PC-3 (cell line): Measurements from ENCODE around the gene AGFG2. TPM values are rescaled to one million over a fixed set of nuclear protein-coding genes. Genes with fewer than 3 reads are reported as not detected.
A peak's percentile ranks its signal among the peaks of the same experiment; 100 is the strongest.

ENCODE experiments used
- ATAC-seq: fragments of 200-7000 bp; cut with Tn5 transposase; 2 replicates; pipeline ENCODE4 v1.9.1; 2020; ENCODE audit warnings: mild to moderate bottlenecking, moderate library complexity
- BruUV-seq: library from RNA; stranded (reverse); fragments of 400-500 nt; replicated peaks from 2 replicates; lab custom pipeline; 2021; lab: Mats Ljungman, UMichigan
- CTCF ChIA-PET: fragments of 300-600 bp; sonication (Branson Sonifier 250); formaldehyde crosslinking; loops from one replicate; lab custom pipeline; 2022; ENCODE audit warnings: antibody characterized with exemption; lab: Charles Lee
- POLR2A ChIA-PET: fragments of 300-600 bp; sonication (Branson Sonifier 250); formaldehyde crosslinking; loops from one replicate; lab custom pipeline; 2022; ENCODE audit warnings: antibody characterized with exemption; ENCODE audit not compliant: unreplicated experiment; lab: Charles Lee
- DNase-seq: peaks from one replicate; pipeline ENCODE4 v3.0.0-alpha.2; 2015
- H2AFZ ChIP-seq: fragments of 300-600 bp; sonication (generic); 2 replicates; pipeline ENCODE4 v1.6.0; 2016; ENCODE audit warnings: antibody characterized with exemption, low read length
- H3F3A ChIP-seq: fragments of 300-600 bp; sonication (generic); one replicate; pipeline ENCODE4 v1.6.0; 2017; ENCODE audit warnings: antibody characterized with exemption, low read length, control low read depth, mild to moderate bottlenecking; ENCODE audit not compliant: unreplicated experiment
- H3K27ac ChIP-seq: fragments of 300-600 bp; sonication (generic); 2 replicates; pipeline ENCODE4 v1.5.1; 2016; ENCODE audit warnings: mild to moderate bottlenecking, low read length
- H3K27me3 ChIP-seq: fragments of 300-600 bp; sonication (generic); 2 replicates; pipeline ENCODE4 v1.6.1; 2016; ENCODE audit warnings: low read length, mixed read lengths
- H3K36me3 ChIP-seq: fragments of 300-600 bp; sonication (generic); 2 replicates; pipeline ENCODE4 v1.6.1; 2016; ENCODE audit warnings: low read depth, mixed run types, low read length, mixed read lengths
- H3K4me1 ChIP-seq: fragments of 300-600 bp; sonication (generic); 2 replicates; pipeline ENCODE4 v1.5.1; 2016; ENCODE audit warnings: low read length; ENCODE audit not compliant: insufficient read depth
- H3K4me2 ChIP-seq: fragments of 300-600 bp; sonication (generic); 2 replicates; pipeline ENCODE4 v1.6.0; 2016; ENCODE audit warnings: low read length
- H3K4me3 ChIP-seq: fragments of 300-600 bp; sonication (generic); 2 replicates; pipeline ENCODE4 v1.5.1; 2016; ENCODE audit warnings: mild to moderate bottlenecking, low read length, mixed read lengths
- H3K79me2 ChIP-seq: fragments of 300-600 bp; sonication (generic); 2 replicates; pipeline ENCODE4 v1.6.1; 2017; ENCODE audit warnings: low read length, mixed read lengths
- H3K9ac ChIP-seq: fragments of 300-600 bp; sonication (generic); 2 replicates; pipeline ENCODE4 v1.6.0; 2016; ENCODE audit warnings: mild to moderate bottlenecking, low read length
- H3K9me2 ChIP-seq: fragments of 300-600 bp; sonication (generic); replicated peaks from 2 replicates; pipeline ENCODE4 v1.6.1; 2016; ENCODE audit warnings: mixed run types, low read length, mixed read lengths
- H3K9me3 ChIP-seq: fragments of 300-600 bp; sonication (generic); 2 replicates; pipeline ENCODE4 v1.6.1; 2016; ENCODE audit warnings: low read length, mixed read lengths
- H4K20me1 ChIP-seq: fragments of 300-600 bp; sonication (generic); 2 replicates; pipeline ENCODE4 v1.6.1; 2016; ENCODE audit warnings: low read length, mixed read lengths
- EZH2 ChIP-seq: fragments of 300-600 bp; sonication (generic); IDR thresholded peaks from one replicate; pipeline ENCODE4 v1.6.1; 2017; ENCODE audit warnings: antibody characterized with exemption, mild to moderate bottlenecking, low read length; ENCODE audit not compliant: unreplicated experiment
- EZH2phosphoT487 ChIP-seq: fragments of 300-600 bp; sonication (generic); IDR thresholded peaks from 2 replicates; pipeline ENCODE4 v1.6.1; 2018; ENCODE audit warnings: mild to moderate bottlenecking, antibody characterized with exemption, low read length, borderline replicate concordance
- intact Hi-C: fragments of 100-400 bp; cut with micrococcal nuclease; formaldehyde crosslinking; loops from 2 replicates; pipeline ENCODE4 v1.9.0; 2023
- total RNA-seq: library from RNA; depleted of rRNA; stranded (reverse); fragments of >200 nt; gene quantifications from 2 replicates; pipeline ENCODE4 v1.2.3, GENCODE V29; 2014
- TF ChIP-seq, protein P1 (sequence below): fragments of 300-600 bp; sonication (generic); conservative IDR thresholded peaks from 2 replicates; pipeline ENCODE4 v1.5.1; 2017; ENCODE audit warnings: antibody characterized with exemption, low read depth, mild to moderate bottlenecking, low read length

AGFG2 gene
- total RNA-seq, 1 experiment from 2014 or later: 16.9 TPM

DNA sequence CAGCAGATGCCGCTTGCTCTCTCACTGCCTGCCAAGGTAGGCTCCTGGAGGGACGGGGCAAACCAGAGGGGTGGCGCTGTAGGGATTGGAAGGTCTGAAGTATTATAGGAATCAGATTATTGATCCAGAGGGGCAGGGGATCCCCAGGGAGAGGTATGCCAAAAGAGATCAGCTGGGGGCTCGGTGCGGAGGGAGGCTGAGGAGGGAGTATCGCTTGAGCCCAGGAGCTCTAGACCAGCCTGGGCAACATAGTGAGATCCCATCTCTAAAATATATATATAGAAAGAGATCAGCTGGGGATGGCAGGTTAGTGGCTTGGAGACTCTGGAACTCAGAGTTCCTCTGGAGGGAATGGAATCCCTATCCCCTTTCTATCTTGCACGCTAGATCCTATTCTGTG, 56.2 kb downstream of the AGFG2 start:
- H3K36me3 ChIP-seq: no peaks in the 10 kb centered on the region
- H2AFZ ChIP-seq: no peak overlapping the region
- ChIA-PET CTCF (no interaction called here), POLR2A (no interaction called here)
- no peaks in the 10 kb centered on the region for H3K9me2 ChIP-seq
- no peaks in the 10 kb centered on the region for H3K79me2 ChIP-seq
- TF ChIP-seq EZH2: no peak
- TF ChIP-seq, protein P1, sequence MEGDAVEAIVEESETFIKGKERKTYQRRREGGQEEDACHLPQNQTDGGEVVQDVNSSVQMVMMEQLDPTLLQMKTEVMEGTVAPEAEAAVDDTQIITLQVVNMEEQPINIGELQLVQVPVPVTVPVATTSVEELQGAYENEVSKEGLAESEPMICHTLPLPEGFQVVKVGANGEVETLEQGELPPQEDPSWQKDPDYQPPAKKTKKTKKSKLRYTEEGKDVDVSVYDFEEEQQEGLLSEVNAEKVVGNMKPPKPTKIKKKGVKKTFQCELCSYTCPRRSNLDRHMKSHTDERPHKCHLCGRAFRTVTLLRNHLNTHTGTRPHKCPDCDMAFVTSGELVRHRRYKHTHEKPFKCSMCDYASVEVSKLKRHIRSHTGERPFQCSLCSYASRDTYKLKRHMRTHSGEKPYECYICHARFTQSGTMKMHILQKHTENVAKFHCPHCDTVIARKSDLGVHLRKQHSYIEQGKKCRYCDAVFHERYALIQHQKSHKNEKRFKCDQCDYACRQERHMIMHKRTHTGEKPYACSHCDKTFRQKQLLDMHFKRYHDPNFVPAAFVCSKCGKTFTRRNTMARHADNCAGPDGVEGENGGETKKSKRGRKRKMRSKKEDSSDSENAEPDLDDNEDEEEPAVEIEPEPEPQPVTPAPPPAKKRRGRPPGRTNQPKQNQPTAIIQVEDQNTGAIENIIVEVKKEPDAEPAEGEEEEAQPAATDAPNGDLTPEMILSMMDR: no peak
- TF ChIP-seq EZH2phosphoT487: no peak
- DNase-seq (no peak), ATAC-seq (no peak)
- no peaks in the 10 kb centered on the region for H4K20me1 ChIP-seq
- no peaks in the 10 kb centered on the region for H3K4me1 ChIP-seq
- H3K4me2 ChIP-seq: no peak overlapping the region
- BruUV-seq: no TSS peak
- no peak overlapping the region for H3K9ac ChIP-seq
- H3K27ac ChIP-seq: no peak overlapping the region
- no peaks in the 10 kb centered on the region for H3K9me3 ChIP-seq
- no peaks in the 10 kb centered on the region for H3F3A ChIP-seq
- H3K27me3 ChIP-seq: no peaks in the 10 kb centered on the region
- intact Hi-C loops: no loop called here
- no peak overlapping the region for H3K4me3 ChIP-seq

DNA sequence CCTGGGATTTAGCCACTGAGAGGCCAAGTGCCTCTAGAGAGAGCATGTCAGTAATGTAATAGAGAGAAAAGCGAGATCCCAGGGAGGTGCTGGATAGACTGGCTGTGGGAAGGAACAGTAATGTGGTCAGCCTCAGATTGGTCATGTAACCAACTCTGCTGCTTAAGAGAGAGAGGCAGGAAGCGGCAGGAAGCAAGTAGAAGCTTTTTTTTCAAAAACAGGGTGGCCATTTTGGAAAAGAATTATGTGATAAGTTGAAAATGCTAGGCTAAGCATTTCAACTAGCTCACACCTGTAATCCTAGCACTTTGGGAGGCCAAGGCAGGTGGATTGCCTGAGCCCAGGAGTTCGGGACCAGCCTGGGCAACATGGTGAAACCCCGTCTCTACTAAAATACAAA, 59.4 kb downstream of the AGFG2 start:
- POLR2A ChIA-PET: no interaction called here
- Histone ChIP-seq H3K4me2 (no peak overlapping the region), H3K27me3 (no peaks in the 10 kb centered on the region), H3K4me1 (no peaks in the 10 kb centered on the region), H3K27ac (no peak overlapping the region), H3K4me3 (no peak overlapping the region), H4K20me1 (no peaks in the 10 kb centered on the region), H3K9ac (no peak overlapping the region), H3K9me3 (no peaks in the 10 kb centered on the region), H3K9me2 (no peaks in the 10 kb centered on the region), H3F3A (no peaks in the 10 kb centered on the region), H3K79me2 (no peaks in the 10 kb centered on the region), H2AFZ (no peak overlapping the region), H3K36me3 (no peaks in the 10 kb centered on the region)
- BruUV-seq: no TSS peak
- intact Hi-C loops: no loop called here
- no peak for ATAC-seq
- no peak for DNase-seq
- CTCF ChIA-PET: no interaction called here
- TF ChIP-seq EZH2 (no peak), EZH2phosphoT487 (no peak)
- TF ChIP-seq, protein P1: no peak

DNA sequence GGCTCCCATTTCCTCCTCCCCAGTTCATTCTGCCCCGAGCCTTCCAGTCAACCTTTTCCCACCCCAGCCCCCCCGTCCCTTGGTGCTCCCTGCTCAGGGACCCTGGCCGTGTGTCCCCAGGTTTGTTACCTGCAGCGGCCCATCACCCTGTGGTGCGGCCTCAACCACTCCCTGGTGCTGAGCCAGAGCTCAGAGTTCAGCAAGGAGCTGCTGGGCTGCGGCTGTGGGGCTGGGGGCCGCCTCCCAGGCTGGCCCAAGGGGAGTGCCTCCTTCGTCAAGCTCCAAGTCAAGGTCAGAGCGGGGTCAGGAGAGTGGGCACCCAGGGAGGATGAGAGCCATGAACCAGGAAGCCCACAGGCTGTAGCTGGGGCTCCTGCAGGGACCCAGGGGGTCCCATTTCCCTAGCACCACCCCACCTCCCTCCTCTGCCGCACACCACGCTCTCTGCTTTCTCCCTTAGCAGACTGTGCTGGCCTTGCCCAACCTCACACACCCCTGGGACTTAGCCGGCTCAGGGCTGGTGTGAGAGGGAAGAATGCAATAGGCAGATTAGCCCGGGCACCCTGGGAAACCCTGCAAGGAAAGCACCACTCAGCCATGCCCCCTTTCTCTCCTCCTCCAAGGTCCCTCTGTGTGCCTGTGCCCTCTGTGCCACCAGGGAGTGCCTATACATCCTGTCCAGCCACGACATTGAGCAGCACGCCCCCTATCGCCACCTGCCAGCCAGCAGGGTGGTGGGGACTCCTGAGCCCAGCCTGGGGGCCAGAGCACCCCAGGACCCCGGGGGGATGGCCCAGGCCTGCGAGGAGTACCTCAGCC, 61.1 kb downstream of the AGFG2 start:
- no peak overlapping the region for H3K9ac ChIP-seq
- H3K4me3 ChIP-seq: no peak overlapping the region
- H4K20me1 ChIP-seq: no peaks in the 10 kb centered on the region
- no peaks in the 10 kb centered on the region for H3K79me2 ChIP-seq
- H2AFZ ChIP-seq: no peak overlapping the region
- H3K9me2 ChIP-seq: no peaks in the 10 kb centered on the region
- H3K4me1 ChIP-seq: peaks cover 6% of the 10 kb centered on the region; the same call in 1 of the 2 replicates
- H3K9me3 ChIP-seq: no peaks in the 10 kb centered on the region
- no peaks in the 10 kb centered on the region for H3F3A ChIP-seq
- TF ChIP-seq EZH2phosphoT487: no peak
- TF ChIP-seq, protein P1: 0 out of 2 replicates have a peak, but pooled peaks have one; percentile 11
- TF ChIP-seq EZH2: no peak
- H3K27me3 ChIP-seq: no peaks in the 10 kb centered on the region
- H3K27ac ChIP-seq: no peak overlapping the region
- BruUV-seq: no TSS peak
- no peaks in the 10 kb centered on the region for H3K36me3 ChIP-seq
- DNase-seq (no peak), ATAC-seq (no peak)
- no peak overlapping the region for H3K4me2 ChIP-seq
- CTCF ChIA-PET: no interaction called here
- intact Hi-C loops: no loop called here
- POLR2A ChIA-PET: no interaction called here
